IMR-90 (cell line): ENCODE data around the gene SUGCT. TPM values are rescaled to one million over a fixed set of nuclear protein-coding genes. Genes with fewer than 3 reads are reported as not detected.

Experiments used
- ATAC-seq: fragments of 200-7000 bp; cut with Tn5 transposase; 2 replicates; pipeline ENCODE4 v1.9.1; 2020; ENCODE audit warnings: low read depth, mild to moderate bottlenecking, moderate library complexity
- BruUV-seq: library from RNA; stranded (reverse); fragments of 400-500 nt; replicated peaks from 2 replicates; lab custom pipeline; 2021; lab: Mats Ljungman, UMichigan
- CTCF ChIA-PET: fragments of 300-600 bp; formaldehyde crosslinking; extraction: SDS; loops from one replicate; lab custom pipeline; 2021; ENCODE audit warnings: antibody characterized with exemption; lab: Yijun Ruan, JAX
- POLR2A ChIA-PET: fragments of 300-600 bp; sonication (Branson Sonifier 250); formaldehyde crosslinking; loops from one replicate; lab custom pipeline; 2022; ENCODE audit warnings: antibody characterized with exemption; ENCODE audit not compliant: unreplicated experiment; lab: Charles Lee
- DNase-seq: peaks from one replicate; pipeline ENCODE4 v3.0.0; 2013
- H2AFZ ChIP-seq: replicated peaks from 2 replicates; pipeline ENCODE3; 2013; ENCODE audit warnings: low read length, mild to moderate bottlenecking; ENCODE audit not compliant: poor library complexity
- H2AK5ac ChIP-seq: 2 replicates; pipeline ENCODE4 v1.6.1; 2013; ENCODE audit warnings: low read depth, low read length, inconsistent platforms
- H2AK9ac ChIP-seq: replicated peaks from 2 replicates; pipeline ENCODE3; 2013; ENCODE audit warnings: mild to moderate bottlenecking, low read depth, low read length, moderate library complexity; ENCODE audit not compliant: poor library complexity
- H2BK120ac ChIP-seq: 2 replicates; pipeline ENCODE4 v1.6.1; 2013; ENCODE audit warnings: low read depth, low read length, inconsistent platforms
- H2BK15ac ChIP-seq: 3 replicates; pipeline ENCODE4 v1.6.1; 2013; ENCODE audit warnings: low read depth, low read length, inconsistent platforms
- H2BK20ac ChIP-seq: 2 replicates; pipeline ENCODE4 v1.6.1; 2013; ENCODE audit warnings: low read depth, mild to moderate bottlenecking, inconsistent platforms, low read length, moderate library complexity
- H2BK5ac ChIP-seq: 2 replicates; pipeline ENCODE4 v1.6.1; 2013; ENCODE audit warnings: mild to moderate bottlenecking, low read depth, low read length, inconsistent platforms; ENCODE audit not compliant: poor library complexity, severe bottlenecking
- H3K14ac ChIP-seq: replicated peaks from 2 replicates; pipeline ENCODE4 v1.6.1; 2013; ENCODE audit warnings: low read depth, low read length, inconsistent platforms
- H3K18ac ChIP-seq: 2 replicates; pipeline ENCODE4 v1.6.1; 2013; ENCODE audit warnings: low read depth, low read length, control low read depth
- H3K23ac ChIP-seq: 2 replicates; pipeline ENCODE4 v1.6.1; 2013; ENCODE audit warnings: low read depth, low read length, inconsistent platforms
- H3K27ac ChIP-seq: 2 replicates; pipeline ENCODE4 v1.5.1; 2013; ENCODE audit warnings: mild to moderate bottlenecking, control low read depth, low read length; ENCODE audit not compliant: insufficient read depth
- H3K27me3 ChIP-seq: 2 replicates; pipeline ENCODE4 v1.6.1; 2013; ENCODE audit warnings: low read length; ENCODE audit not compliant: control insufficient read depth, insufficient read depth
- H3K36me3 ChIP-seq: 2 replicates; pipeline ENCODE4 v1.6.1; 2013; ENCODE audit warnings: low read length, mixed read lengths; ENCODE audit not compliant: control insufficient read depth, insufficient read depth
- H3K4ac ChIP-seq: 2 replicates; pipeline ENCODE4 v1.6.1; 2013; ENCODE audit warnings: low read depth, low read length, inconsistent platforms
- H3K4me1 ChIP-seq: 2 replicates; pipeline ENCODE4 v1.6.1; 2013; ENCODE audit warnings: low read length, mixed read lengths; ENCODE audit not compliant: control insufficient read depth, insufficient read depth
- H3K4me2 ChIP-seq: 2 replicates; pipeline ENCODE4 v1.6.1; 2013; ENCODE audit warnings: low read depth, mild to moderate bottlenecking, control low read depth, low read length, moderate library complexity
- H3K4me3 ChIP-seq: 2 replicates; pipeline ENCODE4 v1.5.1; 2013; ENCODE audit warnings: low read depth, mild to moderate bottlenecking, control low read depth, low read length, moderate library complexity; ENCODE audit not compliant: insufficient read depth
- H3K56ac ChIP-seq: 2 replicates; pipeline ENCODE4 v1.6.1; 2013; ENCODE audit warnings: low read length, inconsistent platforms; ENCODE audit not compliant: insufficient read depth; ENCODE audit errors: extremely low read depth
- H3K79me1 ChIP-seq, 2 experiments: 2 replicates each; pipeline ENCODE4 v1.6.1; 2013; ENCODE audit warnings: low read length in 2 of 2, inconsistent platforms in 1 of 2, low read depth in 1 of 2
- H3K9ac ChIP-seq: 2 replicates; pipeline ENCODE4 v1.6.1; 2013; ENCODE audit warnings: low read depth, low read length, control low read depth
- H3K9me1 ChIP-seq: 2 replicates; pipeline ENCODE4 v1.6.1; 2013; ENCODE audit warnings: low read length, inconsistent platforms; ENCODE audit not compliant: insufficient read depth
- H3K9me3 ChIP-seq: 2 replicates; pipeline ENCODE4 v1.6.1; 2013; ENCODE audit warnings: low read length; ENCODE audit not compliant: control insufficient read depth, insufficient read depth
- H4K20me1 ChIP-seq: 2 replicates; pipeline ENCODE4 v1.6.1; 2013; ENCODE audit warnings: low read length, inconsistent platforms; ENCODE audit not compliant: insufficient read depth
- H4K5ac ChIP-seq: 2 replicates; pipeline ENCODE4 v1.6.1; 2013; ENCODE audit warnings: mild to moderate bottlenecking, low read depth, low read length, control low read depth
- H4K8ac ChIP-seq, 2 experiments: 2 replicates each; pipeline ENCODE4 v1.6.1; 2013; ENCODE audit warnings: low read depth in 2 of 2, low read length in 2 of 2, control low read depth in 1 of 2, inconsistent platforms in 1 of 2
- H4K91ac ChIP-seq: 2 replicates; pipeline ENCODE4 v1.6.1; 2013; ENCODE audit warnings: low read depth, low read length, inconsistent platforms; ENCODE audit not compliant: insufficient read depth
- BHLHE40 ChIP-seq: fragments of 150-350 bp; IDR thresholded peaks from 2 replicates; pipeline ENCODE4 v1.6.1; 2016; ENCODE audit warnings: mild to moderate bottlenecking, low read depth, low read length
- CEBPB ChIP-seq: IDR thresholded peaks from 2 replicates; pipeline ENCODE4 v1.6.1; 2012; ENCODE audit warnings: low read depth, low read length, improper control_type of control experiment
- CHD1 ChIP-seq: IDR thresholded peaks from 2 replicates; pipeline ENCODE4 v1.6.1; 2012; ENCODE audit warnings: low read depth, low read length, improper control_type of control experiment
- FOS ChIP-seq: fragments of 150-350 bp; IDR thresholded peaks from 2 replicates; pipeline ENCODE4 v1.6.1; 2016; ENCODE audit warnings: low read depth, low read length
- MAFK ChIP-seq: IDR thresholded peaks from 2 replicates; pipeline ENCODE4 v1.6.1; 2012; ENCODE audit warnings: low read depth, low read length, improper control_type of control experiment
- MAZ ChIP-seq: IDR thresholded peaks from 2 replicates; pipeline ENCODE4 v1.6.1; 2012; ENCODE audit warnings: low read depth, mild to moderate bottlenecking, low read length, improper control_type of control experiment, moderate library complexity, borderline replicate concordance
- MXI1 ChIP-seq: IDR thresholded peaks from 2 replicates; pipeline ENCODE4 v1.6.1; 2012; ENCODE audit warnings: low read depth, mild to moderate bottlenecking, low read length, moderate library complexity, borderline replicate concordance
- NFE2L2 ChIP-seq: fragments of 150-350 bp; IDR thresholded peaks from 2 replicates; pipeline ENCODE4 v1.6.1; 2016; ENCODE audit warnings: low read depth, mild to moderate bottlenecking, low read length
- POLR2A ChIP-seq: IDR thresholded peaks from 2 replicates; pipeline ENCODE4 v1.6.1; 2012; ENCODE audit warnings: mild to moderate bottlenecking, low read depth, low read length
- RAD21 ChIP-seq: IDR thresholded peaks from 2 replicates; pipeline ENCODE4 v1.6.1; 2012; ENCODE audit warnings: low read length, improper control_type of control experiment
- RCOR1 ChIP-seq: IDR thresholded peaks from 2 replicates; pipeline ENCODE4 v1.6.1; 2012; ENCODE audit warnings: mild to moderate bottlenecking, low read length, improper control_type of control experiment; ENCODE audit not compliant: insufficient replicate concordance
- RFX5 ChIP-seq: IDR thresholded peaks from 2 replicates; pipeline ENCODE4 v1.8.0; 2012; ENCODE audit warnings: low read depth, mild to moderate bottlenecking, low read length, moderate library complexity
- SMC3 ChIP-seq: fragments of 150-350 bp; IDR thresholded peaks from 2 replicates; pipeline ENCODE4 v1.6.1; 2016; ENCODE audit warnings: low read depth, mild to moderate bottlenecking, antibody characterized with exemption, low read length, moderate library complexity
- WGBS, 2 experiments: methylation state at CpG; one replicate each; pipeline versions ENCODE4 v1.1.5 to v1.1.7; 2013; ENCODE audit warnings: missing lambda C conversion rate in 2 of 2; ENCODE audit not compliant: insufficient read length in 1 of 2; ENCODE audit errors: extremely low coverage in 2 of 2; 5-methylcytosine and 5-hydroxymethylcytosine counted together
- dilution Hi-C: fragments of 300-500 bp; cut with HindIII; formaldehyde crosslinking; loops from one replicate; pipeline ENCODE4 v1.14.3; 2018; ENCODE audit warnings: low sequenced_read_pairs; ENCODE audit not compliant: unreplicated experiment
- in situ Hi-C: fragments of 300-500 bp; cut with MboI; formaldehyde crosslinking; loops from 3 replicates; pipeline ENCODE4 v1.14.3; 2019; ENCODE audit warnings: low sequenced_read_pairs, inconsistent platforms, mixed read lengths
- intact Hi-C: fragments of 100-400 bp; cut with micrococcal nuclease; formaldehyde crosslinking; loops from 2 replicates; pipeline ENCODE4 v1.10.0; 2022
- polyA plus RNA-seq, 3 experiments: library from polyadenylated mRNA; depleted of rRNA; stranded (reverse); fragments of >200 nt; gene quantifications; 2 replicates each; pipeline ENCODE4 v1.2.3, GENCODE V29; 2012; ENCODE audit warnings: low replicate concordance in 1 of 3
- total RNA-seq: library from RNA; depleted of rRNA; stranded (reverse); fragments of >200 nt; gene quantifications from 2 replicates; pipeline ENCODE4 v1.2.3, GENCODE V29; 2012
- TF ChIP-seq, protein P1 (sequence below): fragments of 150-350 bp; IDR thresholded peaks from 2 replicates; pipeline ENCODE4 v1.6.1; 2016; ENCODE audit warnings: low read depth, mild to moderate bottlenecking, low read length, moderate library complexity, borderline replicate concordance
- TF ChIP-seq, protein P2 (sequence below): conservative IDR thresholded peaks from 2 replicates; pipeline ENCODE4 v1.5.1; 2012; ENCODE audit warnings: mild to moderate bottlenecking, low read depth, low read length, improper control_type of control experiment
- TF ChIP-seq, protein P3 (sequence below): fragments of 150-350 bp; IDR thresholded peaks from 2 replicates; pipeline ENCODE4 v1.6.1; 2017; ENCODE audit warnings: mild to moderate bottlenecking, antibody characterized with exemption, low read length, low read depth

Gene SUGCT
- total and polyA plus RNA-seq, 2 of the 4 experiments (the other 2 are of a cell fraction) = 5.9 to 8.3 TPM

DNA sequence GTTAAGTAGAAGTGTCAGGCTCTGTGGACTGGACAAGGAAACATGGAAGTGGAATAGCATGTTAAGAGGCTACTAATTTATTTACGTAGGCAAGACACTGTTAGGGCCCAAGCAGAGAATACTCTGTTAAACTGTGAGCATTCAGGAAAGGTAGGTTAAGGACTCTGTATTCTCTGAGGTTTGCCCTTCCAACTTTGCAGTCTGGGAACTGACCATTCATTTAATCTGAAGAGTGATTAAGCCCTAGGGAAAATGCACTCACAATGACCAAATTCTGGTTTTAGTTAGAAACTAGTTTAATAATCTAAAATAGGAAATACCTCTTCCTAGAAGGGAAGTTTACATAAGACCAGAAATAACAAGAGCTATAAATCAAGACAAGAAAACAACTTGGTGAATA lies 266.6 kb downstream of the SUGCT start:
- no peak overlapping the region for H3K27ac ChIP-seq
- no peak overlapping the region for H2AK9ac ChIP-seq
- H3K36me3 ChIP-seq = no peaks in the 10 kb centered on the region
- no peak overlapping the region for H2BK5ac ChIP-seq
- no peak overlapping the region for H3K9ac ChIP-seq
- no peaks in the 10 kb centered on the region for H3K27me3 ChIP-seq
- H4K5ac ChIP-seq = no peak overlapping the region
- no peak overlapping the region for H2BK120ac ChIP-seq
- no peak overlapping the region for H3K4me2 ChIP-seq
- no peak overlapping the region for H3K4me3 ChIP-seq
- H4K20me1 ChIP-seq = no peaks in the 10 kb centered on the region
- ATAC-seq (no peak), DNase-seq (no peak)
- intact Hi-C loops (no loop called here), dilution Hi-C loops (no loop called here), in situ Hi-C loops (no loop called here)
- no peak overlapping the region for H3K18ac ChIP-seq
- ChIA-PET POLR2A (no interaction called here), CTCF (no interaction called here)
- H3K9me3 ChIP-seq = no peaks in the 10 kb centered on the region
- no peak overlapping the region for H2BK20ac ChIP-seq
- no peak overlapping the region for H4K8ac ChIP-seq
- no TSS peak for BruUV-seq
- no peak overlapping the region for H2AFZ ChIP-seq
- H3K14ac ChIP-seq = no peak overlapping the region
- H2AK5ac ChIP-seq = no peak overlapping the region
- no peak overlapping the region for H2BK15ac ChIP-seq
- no peak overlapping the region for H3K4ac ChIP-seq
- no peak overlapping the region for H3K56ac ChIP-seq
- H4K91ac ChIP-seq = no peak overlapping the region
- H3K23ac ChIP-seq = no peak overlapping the region
- no CpG with 5 or more reads among the region's 1 CpG for WGBS, 2 experiments
- H3K9me1 ChIP-seq = no peaks in the 10 kb centered on the region
- H3K79me1 ChIP-seq = no peaks in the 10 kb centered on the region
- peaks cover 2% of the 10 kb centered on the region; the same call in 1 of the 2 replicates for H3K4me1 ChIP-seq
- TF ChIP-seq, protein P1, sequence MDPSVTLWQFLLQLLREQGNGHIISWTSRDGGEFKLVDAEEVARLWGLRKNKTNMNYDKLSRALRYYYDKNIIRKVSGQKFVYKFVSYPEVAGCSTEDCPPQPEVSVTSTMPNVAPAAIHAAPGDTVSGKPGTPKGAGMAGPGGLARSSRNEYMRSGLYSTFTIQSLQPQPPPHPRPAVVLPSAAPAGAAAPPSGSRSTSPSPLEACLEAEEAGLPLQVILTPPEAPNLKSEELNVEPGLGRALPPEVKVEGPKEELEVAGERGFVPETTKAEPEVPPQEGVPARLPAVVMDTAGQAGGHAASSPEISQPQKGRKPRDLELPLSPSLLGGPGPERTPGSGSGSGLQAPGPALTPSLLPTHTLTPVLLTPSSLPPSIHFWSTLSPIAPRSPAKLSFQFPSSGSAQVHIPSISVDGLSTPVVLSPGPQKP = no peak
- TF ChIP-seq MXI1 (no peak), POLR2A (no peak), MAFK (no peak), BHLHE40 (no peak), RAD21 (no peak), CHD1 (no peak), CEBPB (no peak), RFX5 (no peak), RCOR1 (no peak), FOS (no peak), NFE2L2 (no peak), MAZ (no peak), SMC3 (no peak)
- TF ChIP-seq, protein P2, sequence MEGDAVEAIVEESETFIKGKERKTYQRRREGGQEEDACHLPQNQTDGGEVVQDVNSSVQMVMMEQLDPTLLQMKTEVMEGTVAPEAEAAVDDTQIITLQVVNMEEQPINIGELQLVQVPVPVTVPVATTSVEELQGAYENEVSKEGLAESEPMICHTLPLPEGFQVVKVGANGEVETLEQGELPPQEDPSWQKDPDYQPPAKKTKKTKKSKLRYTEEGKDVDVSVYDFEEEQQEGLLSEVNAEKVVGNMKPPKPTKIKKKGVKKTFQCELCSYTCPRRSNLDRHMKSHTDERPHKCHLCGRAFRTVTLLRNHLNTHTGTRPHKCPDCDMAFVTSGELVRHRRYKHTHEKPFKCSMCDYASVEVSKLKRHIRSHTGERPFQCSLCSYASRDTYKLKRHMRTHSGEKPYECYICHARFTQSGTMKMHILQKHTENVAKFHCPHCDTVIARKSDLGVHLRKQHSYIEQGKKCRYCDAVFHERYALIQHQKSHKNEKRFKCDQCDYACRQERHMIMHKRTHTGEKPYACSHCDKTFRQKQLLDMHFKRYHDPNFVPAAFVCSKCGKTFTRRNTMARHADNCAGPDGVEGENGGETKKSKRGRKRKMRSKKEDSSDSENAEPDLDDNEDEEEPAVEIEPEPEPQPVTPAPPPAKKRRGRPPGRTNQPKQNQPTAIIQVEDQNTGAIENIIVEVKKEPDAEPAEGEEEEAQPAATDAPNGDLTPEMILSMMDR = no peak
- TF ChIP-seq, protein P3, sequence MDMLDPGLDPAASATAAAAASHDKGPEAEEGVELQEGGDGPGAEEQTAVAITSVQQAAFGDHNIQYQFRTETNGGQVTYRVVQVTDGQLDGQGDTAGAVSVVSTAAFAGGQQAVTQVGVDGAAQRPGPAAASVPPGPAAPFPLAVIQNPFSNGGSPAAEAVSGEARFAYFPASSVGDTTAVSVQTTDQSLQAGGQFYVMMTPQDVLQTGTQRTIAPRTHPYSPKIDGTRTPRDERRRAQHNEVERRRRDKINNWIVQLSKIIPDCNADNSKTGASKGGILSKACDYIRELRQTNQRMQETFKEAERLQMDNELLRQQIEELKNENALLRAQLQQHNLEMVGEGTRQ = no peak
